ENCODE measurements around the gene PLPP2. TPM values are rescaled to one million over a fixed set of nuclear protein-coding genes. Genes with fewer than 3 reads are reported as not detected.

PLPP2 gene
- total RNA-seq, 2 donors from 2014 or later, result 85.2 to 109 TPM

- peak in 1 of 2 donors; percentile 57 for DNase-seq
- intact Hi-C loops (cut with DNase I, micrococcal nuclease), result no loop called here
- no peak for ATAC-seq
These were observed 5.4 kb upstream of the PLPP2 start for GRCh38 chr19:296476-297225.

- no peak for DNase-seq
- peak; percentile 29 for ATAC-seq
- intact Hi-C loops (cut with DNase I, micrococcal nuclease), result no loop called here
These were observed 4.6 kb upstream of the PLPP2 start for GRCh38 chr19:295687-296370.

GRCh38 chr19:294946-295686 is 3.9 kb upstream of the PLPP2 start:
- intact Hi-C loops (cut with DNase I, micrococcal nuclease), result no loop called here
- DNase-seq (peak in 1 of 2 donors; percentile 65), ATAC-seq (peak; percentile 44)

- no peak for ATAC-seq
- DNase-seq, result no peak
- intact Hi-C loops (cut with DNase I, micrococcal nuclease), result no loop called here
These were observed 3.2 kb upstream of the PLPP2 start for GRCh38 chr19:294341-294945.

GRCh38 chr19:293436-294110 is 2.4 kb upstream of the PLPP2 start:
- ATAC-seq (no peak), DNase-seq (no peak)
- intact Hi-C loops (cut with DNase I, micrococcal nuclease), result no loop called here

GRCh38 chr19:292951-293350 is 1.7 kb upstream of the PLPP2 start:
- intact Hi-C loops (cut with DNase I, micrococcal nuclease), result no loop called here
- ATAC-seq, result no peak
- DNase-seq, result no peak

- DNase-seq (no peak), ATAC-seq (no peak)
- intact Hi-C loops (cut with DNase I, micrococcal nuclease), result no loop called here
These were observed 1.2 kb upstream of the PLPP2 start for GRCh38 chr19:292281-292884.

- DNase-seq (peak in 1 of 2 donors; percentile 59), ATAC-seq (peak; percentile 35)
- intact Hi-C loops (cut with DNase I, micrococcal nuclease), result no loop called here
These were observed 518 bp upstream of the PLPP2 start for GRCh38 chr19:291561-292280.

- peak; percentile 65 to 72 for DNase-seq
- intact Hi-C loops (cut with DNase I, micrococcal nuclease), result no loop called here
- peak; percentile 36 for ATAC-seq
These were observed 714 bp downstream of the PLPP2 start for GRCh38 chr19:290372-291005.

GRCh38 chr19:289651-290371 is 1.4 kb downstream of the PLPP2 start:
- intact Hi-C loops (cut with DNase I, micrococcal nuclease), result no loop called here
- ATAC-seq (peak; percentile 81), DNase-seq (peak; percentile 72 to 87)

GRCh38 chr19:288911-289310 is 2.3 kb downstream of the PLPP2 start:
- ATAC-seq, result no peak
- intact Hi-C loops (cut with DNase I, micrococcal nuclease), result no loop called here
- DNase-seq, result no peak

- intact Hi-C loops (cut with DNase I, micrococcal nuclease), result no loop called here
- DNase-seq, result no peak
- ATAC-seq, result no peak
These were observed 3.8 kb downstream of the PLPP2 start for GRCh38 chr19:287381-287871.

GRCh38 chr19:283395-283794 is 7.8 kb downstream of the PLPP2 start:
- DNase-seq, result no peak
- no peak for ATAC-seq
- intact Hi-C loops (cut with DNase I, micrococcal nuclease), result no loop called here

GRCh38 chr19:282501-282900 is 8.7 kb downstream of the PLPP2 start:
- DNase-seq (no peak), ATAC-seq (no peak)
- intact Hi-C loops (cut with DNase I, micrococcal nuclease), result no loop called here

- DNase-seq (no peak), ATAC-seq (peak; percentile 48)
- intact Hi-C loops (cut with DNase I, micrococcal nuclease), result no loop called here
These were observed 9.2 kb downstream of the PLPP2 start for GRCh38 chr19:281992-282391.

- DNase-seq, result no peak
- intact Hi-C loops (cut with DNase I, micrococcal nuclease), result no loop called here
- ATAC-seq, result peak; percentile 16
These were observed 9.9 kb downstream of the PLPP2 start for GRCh38 chr19:281156-281853.
